Ovary (tissue), 3 donors: ENCODE data around the gene NFASC.

Source experiments
- CTCF ChIP-seq, 3 donors: fragments of 450-650 bp in 2 of 3; fragments of 200-600 bp in 1 of 3; IDR thresholded peaks; one replicate each; pipeline versions ENCODE4 v1.5.1 to v1.8.0; 2016 to 2022; ENCODE audit warnings: antibody characterized with exemption in 3 of 3, mild to moderate bottlenecking in 1 of 3
- EP300 ChIP-seq: sonication (generic); formaldehyde crosslinking; IDR thresholded peaks from one replicate; pipeline ENCODE4 v1.6.1; 2017; ENCODE audit warnings: antibody characterized with exemption
- POLR2A ChIP-seq: fragments of 450-650 bp; IDR thresholded peaks from one replicate; pipeline ENCODE4 v1.6.1; 2017; ENCODE audit warnings: antibody characterized with exemption, mild to moderate bottlenecking, moderate library complexity
- donor health status: DM: no; HTN: no; CAD: no.

DNA sequence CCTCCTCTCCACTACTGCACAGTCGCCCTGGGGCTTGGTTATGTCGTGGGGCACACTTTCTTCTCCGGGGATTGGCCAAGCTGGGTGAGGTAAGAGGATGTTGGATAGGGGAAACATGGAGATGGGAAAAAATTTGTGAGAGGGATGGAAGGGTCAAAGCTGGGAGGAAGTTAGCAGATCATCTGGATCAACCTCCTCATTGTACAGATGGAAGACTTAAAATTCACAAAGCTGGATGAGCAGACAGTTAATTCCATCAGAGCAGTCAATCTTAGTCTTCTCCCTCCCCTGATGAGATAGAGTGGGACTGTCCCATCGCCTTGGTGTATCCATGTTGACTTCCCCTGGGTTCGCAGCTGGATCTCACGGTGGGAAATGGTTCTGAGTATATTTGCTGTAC is 102.8 kb downstream of the NFASC start:
- no peak for TF ChIP-seq CTCF (IDR thresholded peaks at IDR 0.05)
- TF ChIP-seq POLR2A = no peak
- no peak for TF ChIP-seq EP300
